ENCODE measurements around the gene ZNF738. TPM values are rescaled to one million over a fixed set of nuclear protein-coding genes. Genes with fewer than 3 reads are reported as not detected.
"Not testable (repeated sequence)": the region's sequence is repeated elsewhere in the genome, so short reads cannot be mapped to it uniquely, and the experiment has no call there.

The ZNF738 gene
- total RNA-seq, 4 donors from 2014 or later: 2.7 to 4.8 (median 3.0) TPM

DNA sequence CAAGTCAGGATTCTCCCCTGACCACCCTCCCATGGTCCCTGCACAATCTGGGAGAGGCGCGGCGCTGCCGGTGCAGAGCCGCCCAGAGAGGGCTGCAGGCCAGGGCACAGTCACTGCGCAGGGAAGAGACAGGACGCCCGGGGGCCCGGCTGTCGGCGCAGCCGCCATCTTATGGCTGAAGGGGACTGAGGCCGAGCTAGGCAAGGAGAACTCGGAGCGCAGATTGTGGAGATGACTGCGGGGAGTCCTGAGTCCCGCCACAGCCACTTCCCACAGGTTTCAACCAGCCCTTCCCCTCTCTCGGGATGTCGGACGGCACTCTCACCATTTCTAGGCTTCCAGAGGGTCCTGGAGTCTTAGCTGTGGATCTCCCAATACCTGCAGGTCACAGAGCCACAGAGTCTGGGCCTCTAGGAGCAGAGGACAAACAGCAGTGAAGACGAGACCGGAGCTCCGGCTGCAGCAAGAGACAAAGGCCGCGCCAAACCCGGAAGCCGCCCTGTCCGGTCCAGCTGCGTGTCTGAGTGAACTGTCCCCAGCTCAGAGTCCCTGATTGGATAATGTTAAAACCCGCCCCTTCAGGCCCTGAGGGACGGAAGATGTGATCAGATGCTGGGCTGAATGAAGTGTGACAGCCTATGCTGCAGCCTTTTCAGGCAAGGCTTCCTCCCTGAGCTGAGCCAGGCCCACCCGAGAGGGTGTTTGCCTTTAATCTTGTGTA is 29.8 kb upstream of the ZNF738 start, which contains the start of gene ZNF708:
TSS of gene ZNF708 (minus strand) at position 526 of the 721 bp plus-strand sequence. CDS start at position 328, 198 bp downstream.
- Histone ChIP-seq H3K27ac (replicated peaks in 1 of 4) (peak within 1 kb of the TSS; percentile 93 to 98 (median 97)), H3K36me3 (peaks cover 0 to 17% (median 9%) of the 10 kb centered on the region in 4 donors), H3K27me3 (no peaks in the 10 kb centered on the region), H3K4me3 (peak within 1 kb of the TSS; percentile 70 to 92 (median 80)), H3K4me1 (peaks cover 12 to 23% (median 20%) of the 10 kb centered on the region in 4 donors), H3K9me3 (no peaks in the 10 kb centered on the region)
- TF ChIP-seq EP300 (IDR thresholded peaks at IDR 0.05) (no peak), POLR2A (IDR thresholded peaks at IDR 0.05; ENCODE audit: low read depth) (peak; percentile 28), POLR2AphosphoS5 (IDR thresholded peaks at IDR 0.05) (peak; percentile 86 to 95)
- TF ChIP-seq, protein P1, sequence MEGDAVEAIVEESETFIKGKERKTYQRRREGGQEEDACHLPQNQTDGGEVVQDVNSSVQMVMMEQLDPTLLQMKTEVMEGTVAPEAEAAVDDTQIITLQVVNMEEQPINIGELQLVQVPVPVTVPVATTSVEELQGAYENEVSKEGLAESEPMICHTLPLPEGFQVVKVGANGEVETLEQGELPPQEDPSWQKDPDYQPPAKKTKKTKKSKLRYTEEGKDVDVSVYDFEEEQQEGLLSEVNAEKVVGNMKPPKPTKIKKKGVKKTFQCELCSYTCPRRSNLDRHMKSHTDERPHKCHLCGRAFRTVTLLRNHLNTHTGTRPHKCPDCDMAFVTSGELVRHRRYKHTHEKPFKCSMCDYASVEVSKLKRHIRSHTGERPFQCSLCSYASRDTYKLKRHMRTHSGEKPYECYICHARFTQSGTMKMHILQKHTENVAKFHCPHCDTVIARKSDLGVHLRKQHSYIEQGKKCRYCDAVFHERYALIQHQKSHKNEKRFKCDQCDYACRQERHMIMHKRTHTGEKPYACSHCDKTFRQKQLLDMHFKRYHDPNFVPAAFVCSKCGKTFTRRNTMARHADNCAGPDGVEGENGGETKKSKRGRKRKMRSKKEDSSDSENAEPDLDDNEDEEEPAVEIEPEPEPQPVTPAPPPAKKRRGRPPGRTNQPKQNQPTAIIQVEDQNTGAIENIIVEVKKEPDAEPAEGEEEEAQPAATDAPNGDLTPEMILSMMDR (IDR thresholded peaks at IDR 0.05): no peak
- intact Hi-C loops (cut with DNase I): loop anchor here (2.0 kb wide), 1 partner anchor 68 kb away; the partner anchor contains the start of gene ZNF493
- 0% methylated on average over 19 of the region's 32 CpGs for WGBS
- peak; percentile 96 for DNase-seq (ENCODE audit: extremely low spot score)

DNA sequence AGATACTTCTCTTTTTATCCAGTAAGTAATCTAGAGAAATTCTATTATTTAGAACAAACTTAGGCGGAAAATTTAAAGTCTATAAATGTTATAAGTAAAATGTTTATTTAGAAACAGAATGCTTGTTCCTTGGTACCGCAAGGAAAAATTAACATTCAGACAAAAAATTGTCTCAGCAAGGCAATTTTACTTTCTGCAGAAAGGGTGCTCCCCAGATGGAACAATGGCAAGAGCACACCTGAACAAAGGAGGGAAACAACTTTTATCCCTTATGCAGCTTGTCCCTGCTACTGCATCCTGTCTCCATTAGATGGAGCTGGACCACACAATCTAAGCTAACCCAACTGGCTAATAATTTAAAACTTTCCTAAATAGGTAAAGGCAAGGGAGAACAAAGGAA is 23.1 kb upstream of the ZNF738 start:
- no peaks in the 10 kb centered on the region for H3K27me3 ChIP-seq
- no peak overlapping the region for H3K27ac ChIP-seq (replicated peaks in 1 of 4)
- no peak for DNase-seq (ENCODE audit: extremely low spot score)
- WGBS: 47% methylated on average over 2 of the region's 2 CpGs
- TF ChIP-seq, protein P1 (IDR thresholded peaks at IDR 0.05): no peak
- TF ChIP-seq POLR2A (IDR thresholded peaks at IDR 0.05; ENCODE audit: low read depth): no peak
- TF ChIP-seq POLR2AphosphoS5 (IDR thresholded peaks at IDR 0.05): no peak
- no peak for TF ChIP-seq EP300 (IDR thresholded peaks at IDR 0.05)
- peaks cover 0 to 25% (median 19%) of the 10 kb centered on the region in 4 donors for H3K9me3 ChIP-seq
- H3K4me3 ChIP-seq: no peak overlapping the region
- H3K4me1 ChIP-seq: no peaks in the 10 kb centered on the region
- H3K36me3 ChIP-seq: no peaks in the 10 kb centered on the region
- intact Hi-C loops (cut with DNase I): no loop called here

DNA sequence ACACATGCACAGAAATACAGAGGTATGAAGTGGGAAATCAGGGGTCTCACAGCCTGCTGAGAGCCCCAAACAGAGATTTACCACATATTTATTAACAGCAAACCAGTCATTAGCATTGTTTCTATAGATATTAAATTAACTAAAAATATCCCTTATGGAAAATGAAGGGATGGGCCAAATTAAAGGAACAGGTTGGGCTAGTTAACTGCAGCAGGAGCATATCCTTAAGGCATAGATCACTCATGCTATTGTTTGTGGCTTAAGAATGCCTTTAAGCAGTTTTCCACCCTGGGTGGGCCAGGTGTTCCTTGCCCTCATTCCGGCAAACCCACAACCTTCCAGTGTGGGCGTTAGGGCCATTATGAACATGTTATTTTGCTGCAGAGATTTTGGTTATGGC is 14.0 kb upstream of the ZNF738 start:
- H3K27me3 ChIP-seq; DNase-seq (ENCODE audit: extremely low spot score); H3K4me3 ChIP-seq; intact Hi-C loops (cut with DNase I); H3K9me3 ChIP-seq; H3K27ac ChIP-seq (replicated peaks in 1 of 4); H3K36me3 ChIP-seq; H3K4me1 ChIP-seq: not testable (repeated sequence)
- 44% methylated on average over 2 of the region's 2 CpGs for WGBS

DNA sequence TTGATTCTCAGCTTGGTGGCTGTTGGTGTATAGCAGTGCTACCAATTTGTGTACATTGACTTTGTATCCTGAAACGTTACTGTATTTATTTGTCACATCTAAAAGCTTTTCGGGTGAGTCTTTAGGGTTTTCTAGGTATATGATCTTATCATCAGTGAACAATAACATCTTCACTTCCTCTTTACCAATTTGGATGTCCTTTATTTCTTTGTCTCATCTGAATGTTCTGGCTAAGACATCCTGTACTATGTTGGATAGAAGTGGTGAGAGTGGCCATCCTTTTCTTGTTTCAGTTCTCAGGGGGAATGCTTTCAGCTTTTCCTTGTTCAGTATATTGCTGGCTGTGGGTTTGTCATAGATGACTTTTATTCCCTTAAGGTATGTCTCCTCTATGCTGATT is 6.0 kb upstream of the ZNF738 start:
- H3K27ac ChIP-seq (replicated peaks in 1 of 4): no peak overlapping the region
- no peak overlapping the region for H3K4me3 ChIP-seq
- no peaks in the 10 kb centered on the region for H3K27me3 ChIP-seq
- TF ChIP-seq, protein P1 (IDR thresholded peaks at IDR 0.05): no peak
- TF ChIP-seq EP300 (IDR thresholded peaks at IDR 0.05) (no peak), POLR2A (IDR thresholded peaks at IDR 0.05; ENCODE audit: low read depth) (no peak), POLR2AphosphoS5 (IDR thresholded peaks at IDR 0.05) (no peak)
- WGBS: 46% methylated on average over 2 of the region's 2 CpGs
- intact Hi-C loops (cut with DNase I): no loop called here
- H3K36me3 ChIP-seq: no peaks in the 10 kb centered on the region
- DNase-seq (ENCODE audit: extremely low spot score): no peak
- peaks cover 0 to 4% (median 2%) of the 10 kb centered on the region in 4 donors for H3K9me3 ChIP-seq
- no peaks in the 10 kb centered on the region for H3K4me1 ChIP-seq

DNA sequence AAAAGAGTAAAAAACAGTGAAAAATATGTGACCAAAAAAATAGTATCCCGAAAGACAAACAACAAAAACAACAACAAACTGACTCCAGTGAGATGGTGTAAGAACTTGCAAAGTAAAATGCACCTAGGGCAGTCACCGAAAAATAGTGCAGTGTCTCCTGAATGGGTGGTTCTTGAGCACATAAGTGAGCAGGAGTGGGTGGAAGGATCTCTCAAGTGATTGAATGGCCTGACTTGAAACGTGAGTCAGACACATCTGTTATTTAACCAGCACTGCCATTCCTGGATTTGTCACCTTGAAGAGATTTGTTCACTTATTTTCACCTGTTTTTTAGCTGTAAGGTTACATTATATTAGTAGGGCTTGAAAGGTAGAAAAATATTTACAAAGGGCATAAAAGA is 3.5 kb downstream of the ZNF738 start:
- TF ChIP-seq POLR2AphosphoS5 (IDR thresholded peaks at IDR 0.05) (no peak), POLR2A (IDR thresholded peaks at IDR 0.05; ENCODE audit: low read depth) (no peak), EP300 (IDR thresholded peaks at IDR 0.05) (no peak)
- TF ChIP-seq, protein P1 (IDR thresholded peaks at IDR 0.05): no peak
- Histone ChIP-seq H3K36me3 (peaks cover 0 to 19% (median 9%) of the 10 kb centered on the region in 4 donors), H3K27ac (replicated peaks in 1 of 4) (no peak overlapping the region), H3K27me3 (no peaks in the 10 kb centered on the region), H3K4me1 (peaks cover 0 to 17% (median 12%) of the 10 kb centered on the region in 4 donors), H3K9me3 (no peaks in the 10 kb centered on the region), H3K4me3 (no peak overlapping the region)
- intact Hi-C loops (cut with DNase I): no loop called here
- 96% methylated on average over 3 of the region's 3 CpGs for WGBS
- DNase-seq (ENCODE audit: extremely low spot score): no peak
